H9 (cell line): ENCODE measurements around the gene INAFM1. TPM values are rescaled to one million over a fixed set of nuclear protein-coding genes. Genes with fewer than 3 reads are reported as not detected.
A peak's percentile ranks its signal among the peaks of the same experiment; 100 is the strongest.

Source experiments
- DNase-seq: peaks from one replicate; pipeline ENCODE4 v3.0.0-alpha.2; 2017
- H2AFZ ChIP-seq: one replicate; pipeline ENCODE4 v1.6.1; 2013; ENCODE audit warnings: mild to moderate bottlenecking, low read length, control low read depth, moderate library complexity
- H2AK5ac ChIP-seq: 2 replicates; pipeline ENCODE4 v1.6.1; 2013; ENCODE audit warnings: low read length, control low read depth, mixed read lengths; ENCODE audit not compliant: insufficient read length
- H2BK120ac ChIP-seq: one replicate; pipeline ENCODE4 v1.6.1; 2013; ENCODE audit warnings: low read depth, mild to moderate bottlenecking, low read length, control low read depth, inconsistent platforms; ENCODE audit not compliant: poor library complexity, severe bottlenecking
- H2BK12ac ChIP-seq: 2 replicates; pipeline ENCODE4 v1.6.1; 2013; ENCODE audit warnings: low read length, control low read depth, mixed read lengths, low read depth; ENCODE audit not compliant: insufficient read length
- H2BK15ac ChIP-seq: 2 replicates; pipeline ENCODE4 v1.6.1; 2013; ENCODE audit warnings: low read depth, low read length, control low read depth
- H2BK20ac ChIP-seq: one replicate; pipeline ENCODE4 v1.6.1; 2013; ENCODE audit warnings: low read depth, mild to moderate bottlenecking, low read length, control low read depth, inconsistent platforms; ENCODE audit not compliant: poor library complexity, severe bottlenecking
- H2BK5ac ChIP-seq: 2 replicates; pipeline ENCODE4 v1.6.1; 2013; ENCODE audit warnings: low read length, control low read depth, mixed read lengths; ENCODE audit not compliant: insufficient read length
- H3K14ac ChIP-seq: 2 replicates; pipeline ENCODE4 v1.6.1; 2013; ENCODE audit warnings: low read length, control low read depth; ENCODE audit not compliant: insufficient read depth
- H3K18ac ChIP-seq: 2 replicates; pipeline ENCODE4 v1.6.1; 2013; ENCODE audit warnings: low read depth, mild to moderate bottlenecking, mixed read lengths, low read length, control low read depth; ENCODE audit not compliant: insufficient read length
- H3K23ac ChIP-seq: 2 replicates; pipeline ENCODE4 v1.6.1; 2013; ENCODE audit warnings: low read length, control low read depth, mixed read lengths, low read depth; ENCODE audit not compliant: insufficient read length
- H3K23me2 ChIP-seq: 2 replicates; pipeline ENCODE4 v1.6.1; 2013; ENCODE audit warnings: low read depth, mild to moderate bottlenecking, mixed read lengths, low read length, control low read depth; ENCODE audit not compliant: insufficient read length, poor library complexity, severe bottlenecking
- H3K27ac ChIP-seq: 2 replicates; pipeline ENCODE4 v1.5.1; 2013; ENCODE audit warnings: low read length, control low read depth, mixed read lengths, low read depth; ENCODE audit not compliant: insufficient read length
- H3K27me3 ChIP-seq: 2 replicates; pipeline ENCODE4 v1.6.1; 2013; ENCODE audit warnings: low read length, control low read depth, inconsistent platforms; ENCODE audit not compliant: insufficient read depth
- H3K4ac ChIP-seq: 2 replicates; pipeline ENCODE4 v1.6.1; 2013; ENCODE audit warnings: low read depth, mild to moderate bottlenecking, control low read depth, inconsistent platforms, low read length, moderate library complexity
- H3K4me1 ChIP-seq: 2 replicates; pipeline ENCODE4 v1.6.1; 2013; ENCODE audit warnings: low read length, control low read depth, inconsistent platforms; ENCODE audit not compliant: insufficient read depth
- H3K4me2 ChIP-seq: 2 replicates; pipeline ENCODE4 v1.6.1; 2013; ENCODE audit warnings: low read length, control low read depth, mixed read lengths; ENCODE audit not compliant: insufficient read length, insufficient read depth
- H3K56ac ChIP-seq: 2 replicates; pipeline ENCODE4 v1.6.1; 2013; ENCODE audit warnings: low read depth, mild to moderate bottlenecking, mixed read lengths, low read length, control low read depth; ENCODE audit not compliant: insufficient read length
- H3K79me1 ChIP-seq: 2 replicates; pipeline ENCODE4 v1.6.1; 2013; ENCODE audit warnings: low read depth, mild to moderate bottlenecking, moderate library complexity, low read length, control low read depth, inconsistent platforms; ENCODE audit not compliant: insufficient read depth, poor library complexity, severe bottlenecking
- H3K79me2 ChIP-seq: 2 replicates; pipeline ENCODE4 v1.6.1; 2013; ENCODE audit warnings: low read length, control low read depth, inconsistent platforms; ENCODE audit not compliant: insufficient read depth
- H3K9ac ChIP-seq: 2 replicates; pipeline ENCODE4 v1.6.1; 2013; ENCODE audit warnings: low read length, control low read depth, mixed read lengths; ENCODE audit not compliant: insufficient read length; ENCODE audit errors: extremely low read depth
- H3K9me3 ChIP-seq: one replicate; pipeline ENCODE4 v1.6.1; 2013; ENCODE audit warnings: low read depth, low read length, inconsistent platforms; ENCODE audit not compliant: control insufficient read depth
- H3T11ph ChIP-seq: one replicate; pipeline ENCODE4 v1.6.1; 2013; ENCODE audit warnings: mild to moderate bottlenecking, low read length, control low read depth, inconsistent platforms
- H4K20me1 ChIP-seq: one replicate; pipeline ENCODE4 v1.6.1; 2013; ENCODE audit not compliant: control insufficient read depth, insufficient read length, insufficient read depth
- H4K5ac ChIP-seq: 2 replicates; pipeline ENCODE4 v1.6.1; 2013; ENCODE audit warnings: low read depth, mild to moderate bottlenecking, mixed read lengths, low read length, control low read depth; ENCODE audit not compliant: insufficient read length
- H4K8ac ChIP-seq: replicated peaks from 2 replicates; pipeline ENCODE4 v1.6.1; 2013; ENCODE audit warnings: low read length, control low read depth, mixed read lengths, low read depth; ENCODE audit not compliant: insufficient read length
- H4K91ac ChIP-seq: 2 replicates; pipeline ENCODE4 v1.6.1; 2013; ENCODE audit warnings: low read depth, mild to moderate bottlenecking, moderate library complexity, mixed read lengths, low read length, control low read depth; ENCODE audit not compliant: insufficient read length
- H3K27ac Mint-ChIP-seq, 3 experiments: 2 replicates in 2 of 3; 3 replicates in 1 of 3; pipeline ENCODE4 v1.8.0; 2020 to 2021; ENCODE audit warnings: mixed read lengths in 3 of 3, mild to moderate bottlenecking in 1 of 3, moderate library complexity in 1 of 3
- H3K27me3 Mint-ChIP-seq: 2 replicates; pipeline ENCODE4 v1.8.0; 2021; ENCODE audit warnings: low read depth, mild to moderate bottlenecking, moderate library complexity, mixed read lengths
- H3K36me3 Mint-ChIP-seq, 3 experiments: 2 replicates in 2 of 3; 3 replicates in 1 of 3; pipeline ENCODE4 v1.8.0; 2020 to 2021; ENCODE audit warnings: low read depth in 3 of 3, mixed read lengths in 3 of 3; ENCODE audit not compliant: insufficient read depth in 1 of 3
- H3K4me1 Mint-ChIP-seq, 2 experiments: 2 replicates each; pipeline ENCODE4 v1.8.0; 2020; ENCODE audit warnings: mixed read lengths in 2 of 2
- H3K4me3 Mint-ChIP-seq, 2 experiments: 2 replicates in 1 of 2; 3 replicates in 1 of 2; pipeline ENCODE4 v1.8.0; 2020 to 2021; ENCODE audit warnings: mild to moderate bottlenecking in 2 of 2, mixed read lengths in 2 of 2, moderate library complexity in 1 of 2
- H3K9me3 Mint-ChIP-seq, 2 experiments: 2 replicates in 1 of 2; 3 replicates in 1 of 2; pipeline ENCODE4 v1.8.0; 2020; ENCODE audit warnings: mild to moderate bottlenecking in 2 of 2, mixed read lengths in 2 of 2, moderate library complexity in 1 of 2
- WGBS: extraction: QIAGEN DNeasy Blood & Tissue Kit; methylation state at CpG from one replicate; pipeline ENCODE4 v1.1.7; 2013; ENCODE audit warnings: missing lambda C conversion rate, low lambda C conversion rate, mixed read lengths; ENCODE audit not compliant: insufficient read length; ENCODE audit errors: extremely low coverage; 5-methylcytosine and 5-hydroxymethylcytosine counted together
- total RNA-seq: library from RNA; stranded (reverse); gene quantifications from 2 replicates; pipeline ENCODE4 v1.2.1, GENCODE V29; 2021
- TF ChIP-seq, protein P1 (sequence below): fragments of 200-600 bp; sonication (generic); conservative IDR thresholded peaks from 3 replicates; pipeline ENCODE4 v1.8.0; 2021; ENCODE audit warnings: antibody characterized with exemption, mild to moderate bottlenecking

The INAFM1 gene
- total RNA-seq, 1 experiment from 2014 or later: 8.5 TPM

GRCh38 chr19:47240556-47240955 is 34.1 kb upstream of the INAFM1 start:
- WGBS: no CpG with 5 or more reads among the region's 6 CpGs
- Mint-ChIP-seq H3K9me3 (peaks cover 0 to 3% of the 10 kb centered on the region in 2 experiments; a peak in 2 of 5 replicates), H3K27me3 (peaks cover 28% of the 10 kb centered on the region), H3K27ac (no peak overlapping the region), H3K36me3 (no peaks in the 10 kb centered on the region; a peak in 1 of 7 replicates), H3K4me1 (peaks cover 17 to 25% of the 10 kb centered on the region in 2 experiments), H3K4me3 (peak overlapping the region; percentile 27 to 69)
- no peaks in the 10 kb centered on the region for H4K20me1 ChIP-seq
- H2BK20ac ChIP-seq: no peak overlapping the region
- H2BK120ac ChIP-seq: no peak overlapping the region
- H3K4ac ChIP-seq: no peak overlapping the region
- peak overlapping the region; percentile 33; the same call in 1 of the 2 replicates for H3K14ac ChIP-seq
- H3K18ac ChIP-seq: no peak overlapping the region
- H4K8ac ChIP-seq: no peak overlapping the region
- peaks cover 2% of the 10 kb centered on the region; the same call in 1 of the 2 replicates for H3K27me3 ChIP-seq
- no peak overlapping the region for H2BK12ac ChIP-seq
- no peak overlapping the region for H2AK5ac ChIP-seq
- H2AFZ ChIP-seq: no peak overlapping the region
- peaks cover 3% of the 10 kb centered on the region; the same call in 1 of the 2 replicates for H3K4me1 ChIP-seq
- no peak overlapping the region for H3K27ac ChIP-seq
- TF ChIP-seq, protein P1, sequence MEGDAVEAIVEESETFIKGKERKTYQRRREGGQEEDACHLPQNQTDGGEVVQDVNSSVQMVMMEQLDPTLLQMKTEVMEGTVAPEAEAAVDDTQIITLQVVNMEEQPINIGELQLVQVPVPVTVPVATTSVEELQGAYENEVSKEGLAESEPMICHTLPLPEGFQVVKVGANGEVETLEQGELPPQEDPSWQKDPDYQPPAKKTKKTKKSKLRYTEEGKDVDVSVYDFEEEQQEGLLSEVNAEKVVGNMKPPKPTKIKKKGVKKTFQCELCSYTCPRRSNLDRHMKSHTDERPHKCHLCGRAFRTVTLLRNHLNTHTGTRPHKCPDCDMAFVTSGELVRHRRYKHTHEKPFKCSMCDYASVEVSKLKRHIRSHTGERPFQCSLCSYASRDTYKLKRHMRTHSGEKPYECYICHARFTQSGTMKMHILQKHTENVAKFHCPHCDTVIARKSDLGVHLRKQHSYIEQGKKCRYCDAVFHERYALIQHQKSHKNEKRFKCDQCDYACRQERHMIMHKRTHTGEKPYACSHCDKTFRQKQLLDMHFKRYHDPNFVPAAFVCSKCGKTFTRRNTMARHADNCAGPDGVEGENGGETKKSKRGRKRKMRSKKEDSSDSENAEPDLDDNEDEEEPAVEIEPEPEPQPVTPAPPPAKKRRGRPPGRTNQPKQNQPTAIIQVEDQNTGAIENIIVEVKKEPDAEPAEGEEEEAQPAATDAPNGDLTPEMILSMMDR: no peak
- no peaks in the 10 kb centered on the region for H3K79me1 ChIP-seq
- no peak overlapping the region for H3K9ac ChIP-seq
- no peak overlapping the region for H2BK15ac ChIP-seq
- H3K56ac ChIP-seq: no peak overlapping the region
- no peak overlapping the region for H2BK5ac ChIP-seq
- no peak overlapping the region for H4K91ac ChIP-seq
- DNase-seq: no peak
- H3K23ac ChIP-seq: no peak overlapping the region
- peaks cover 14% of the 10 kb centered on the region for H3K23me2 ChIP-seq
- H3K9me3 ChIP-seq: no peaks in the 10 kb centered on the region
- H4K5ac ChIP-seq: no peak overlapping the region
- no peak overlapping the region for H3T11ph ChIP-seq
- H3K79me2 ChIP-seq: no peaks in the 10 kb centered on the region
- no peak overlapping the region for H3K4me2 ChIP-seq
